ENCODE measurements around the gene AGPAT1. TPM values are rescaled to one million over a fixed set of nuclear protein-coding genes. Genes with fewer than 3 reads are reported as not detected.

The AGPAT1 gene
- total and polyA plus RNA-seq, 2 of the 13 experiments (the other 11 are each of a cell fraction or from before 2014, with no cell fraction given): 51.3 to 139 TPM

DNA sequence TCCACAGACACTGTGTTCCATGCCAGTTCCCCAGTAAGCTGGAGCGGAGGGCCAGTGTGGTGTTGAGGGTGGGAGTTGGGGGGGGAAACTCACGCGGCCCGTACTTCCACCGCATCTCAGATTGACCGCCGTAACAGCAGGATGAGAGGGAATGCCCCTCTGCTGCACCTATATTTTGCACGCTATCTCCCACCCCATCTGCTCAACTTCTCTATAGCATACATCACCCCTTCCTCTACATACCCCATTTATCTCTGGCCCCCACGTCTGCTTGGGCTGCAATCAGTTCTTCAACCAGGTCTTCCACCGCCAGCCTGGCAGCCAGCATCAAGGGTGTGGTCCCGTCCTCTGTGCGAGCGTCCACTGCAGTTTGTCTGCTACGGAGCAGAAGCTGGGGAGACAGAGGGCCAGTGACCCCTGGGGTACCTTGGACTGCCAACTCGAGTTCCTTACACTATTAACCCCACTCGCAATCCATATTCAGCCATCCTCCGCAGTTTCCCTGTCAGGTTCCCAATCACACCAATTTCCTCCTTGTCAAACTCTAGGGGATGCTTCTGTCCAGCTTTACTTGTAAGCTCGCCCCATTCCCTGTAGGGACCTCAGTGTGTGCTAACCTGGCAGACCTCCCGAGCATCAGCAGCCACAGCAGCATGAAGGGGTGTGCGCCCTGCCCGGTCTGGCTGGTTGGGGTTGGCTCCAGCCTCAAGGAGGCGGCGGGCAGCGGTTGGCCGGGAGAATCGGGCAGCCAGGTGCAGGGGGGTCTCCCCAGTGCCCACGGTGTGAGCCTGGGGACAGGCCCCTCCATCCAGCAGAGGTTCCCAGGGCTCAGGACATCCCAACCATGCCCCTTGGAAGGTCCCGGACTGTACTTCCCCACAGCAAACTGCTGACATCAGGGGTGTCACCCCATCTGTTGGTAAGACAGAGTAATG lies 21.1 kb upstream of the AGPAT1 start (continued):
- TF ChIP-seq NBN (conservative IDR thresholded peaks at IDR 0.05) (no peak), EED (CRISPR knock-in tag; IDR thresholded peaks at IDR 0.05) (peak; percentile 67; the same call in 1 of the 2 replicates), FOSL2 (CRISPR knock-in tag; IDR thresholded peaks at IDR 0.05) (no peak), ZNF567 (CRISPR knock-in tag; IDR thresholded peaks at IDR 0.05; ENCODE audit: borderline replicate concordance) (0 out of 2 replicates have a peak, but pooled peaks have one; percentile 35), ZNF264 (CRISPR knock-in tag; IDR thresholded peaks at IDR 0.05) (no peak), YEATS4 (CRISPR knock-in tag; IDR thresholded peaks at IDR 0.05; ENCODE audit: borderline replicate concordance) (no peak), ZNF891 (CRISPR knock-in tag; IDR thresholded peaks at IDR 0.05) (no peak), ZNF781 (CRISPR knock-in tag; IDR thresholded peaks at IDR 0.05; ENCODE audit: borderline replicate concordance, not compliant biosample characterization) (no peak), ZNF124 (CRISPR knock-in tag; IDR thresholded peaks at IDR 0.05) (no peak), HDAC1 (CRISPR knock-in tag; IDR thresholded peaks at IDR 0.05) (no peak), ZNF546 (CRISPR knock-in tag; conservative IDR thresholded peaks at IDR 0.05) (no peak), NFKB2 (CRISPR knock-in tag; IDR thresholded peaks at IDR 0.05; ENCODE audit: borderline replicate concordance) (no peak), ATF7 (IDR thresholded peaks at IDR 0.05) (no peak), ATF7 (CRISPR knock-in tag; IDR thresholded peaks at IDR 0.05) (no peak; the same call in 1 of the 2 replicates), CEBPB (IDR thresholded peaks at IDR 0.05; ENCODE audit: borderline replicate concordance, low read depth, low read length) (no peak), ZNF879 (CRISPR knock-in tag; IDR thresholded peaks at IDR 0.05) (no peak)
- TF ChIP-seq, protein P1, sequence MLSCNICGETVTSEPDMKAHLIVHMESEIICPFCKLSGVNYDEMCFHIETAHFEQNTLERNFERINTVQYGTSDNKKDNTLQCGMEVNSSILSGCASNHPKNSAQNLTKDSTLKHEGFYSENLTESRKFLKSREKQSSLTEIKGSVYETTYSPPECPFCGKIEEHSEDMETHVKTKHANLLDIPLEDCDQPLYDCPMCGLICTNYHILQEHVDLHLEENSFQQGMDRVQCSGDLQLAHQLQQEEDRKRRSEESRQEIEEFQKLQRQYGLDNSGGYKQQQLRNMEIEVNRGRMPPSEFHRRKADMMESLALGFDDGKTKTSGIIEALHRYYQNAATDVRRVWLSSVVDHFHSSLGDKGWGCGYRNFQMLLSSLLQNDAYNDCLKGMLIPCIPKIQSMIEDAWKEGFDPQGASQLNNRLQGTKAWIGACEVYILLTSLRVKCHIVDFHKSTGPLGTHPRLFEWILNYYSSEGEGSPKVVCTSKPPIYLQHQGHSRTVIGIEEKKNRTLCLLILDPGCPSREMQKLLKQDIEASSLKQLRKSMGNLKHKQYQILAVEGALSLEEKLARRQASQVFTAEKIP (CRISPR knock-in tag; IDR thresholded peaks at IDR 0.05; ENCODE audit: borderline replicate concordance): no peak
- TF ChIP-seq, protein P2, sequence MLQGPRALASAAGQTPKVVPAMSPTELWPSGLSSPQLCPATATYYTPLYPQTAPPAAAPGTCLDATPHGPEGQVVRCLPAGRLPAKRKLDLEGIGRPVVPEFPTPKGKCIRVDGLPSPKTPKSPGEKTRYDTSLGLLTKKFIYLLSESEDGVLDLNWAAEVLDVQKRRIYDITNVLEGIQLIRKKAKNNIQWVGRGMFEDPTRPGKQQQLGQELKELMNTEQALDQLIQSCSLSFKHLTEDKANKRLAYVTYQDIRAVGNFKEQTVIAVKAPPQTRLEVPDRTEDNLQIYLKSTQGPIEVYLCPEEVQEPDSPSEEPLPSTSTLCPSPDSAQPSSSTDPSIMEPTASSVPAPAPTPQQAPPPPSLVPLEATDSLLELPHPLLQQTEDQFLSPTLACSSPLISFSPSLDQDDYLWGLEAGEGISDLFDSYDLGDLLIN (CRISPR knock-in tag; IDR thresholded peaks at IDR 0.05; ENCODE audit: borderline replicate concordance): no peak
- TF ChIP-seq, protein P3, sequence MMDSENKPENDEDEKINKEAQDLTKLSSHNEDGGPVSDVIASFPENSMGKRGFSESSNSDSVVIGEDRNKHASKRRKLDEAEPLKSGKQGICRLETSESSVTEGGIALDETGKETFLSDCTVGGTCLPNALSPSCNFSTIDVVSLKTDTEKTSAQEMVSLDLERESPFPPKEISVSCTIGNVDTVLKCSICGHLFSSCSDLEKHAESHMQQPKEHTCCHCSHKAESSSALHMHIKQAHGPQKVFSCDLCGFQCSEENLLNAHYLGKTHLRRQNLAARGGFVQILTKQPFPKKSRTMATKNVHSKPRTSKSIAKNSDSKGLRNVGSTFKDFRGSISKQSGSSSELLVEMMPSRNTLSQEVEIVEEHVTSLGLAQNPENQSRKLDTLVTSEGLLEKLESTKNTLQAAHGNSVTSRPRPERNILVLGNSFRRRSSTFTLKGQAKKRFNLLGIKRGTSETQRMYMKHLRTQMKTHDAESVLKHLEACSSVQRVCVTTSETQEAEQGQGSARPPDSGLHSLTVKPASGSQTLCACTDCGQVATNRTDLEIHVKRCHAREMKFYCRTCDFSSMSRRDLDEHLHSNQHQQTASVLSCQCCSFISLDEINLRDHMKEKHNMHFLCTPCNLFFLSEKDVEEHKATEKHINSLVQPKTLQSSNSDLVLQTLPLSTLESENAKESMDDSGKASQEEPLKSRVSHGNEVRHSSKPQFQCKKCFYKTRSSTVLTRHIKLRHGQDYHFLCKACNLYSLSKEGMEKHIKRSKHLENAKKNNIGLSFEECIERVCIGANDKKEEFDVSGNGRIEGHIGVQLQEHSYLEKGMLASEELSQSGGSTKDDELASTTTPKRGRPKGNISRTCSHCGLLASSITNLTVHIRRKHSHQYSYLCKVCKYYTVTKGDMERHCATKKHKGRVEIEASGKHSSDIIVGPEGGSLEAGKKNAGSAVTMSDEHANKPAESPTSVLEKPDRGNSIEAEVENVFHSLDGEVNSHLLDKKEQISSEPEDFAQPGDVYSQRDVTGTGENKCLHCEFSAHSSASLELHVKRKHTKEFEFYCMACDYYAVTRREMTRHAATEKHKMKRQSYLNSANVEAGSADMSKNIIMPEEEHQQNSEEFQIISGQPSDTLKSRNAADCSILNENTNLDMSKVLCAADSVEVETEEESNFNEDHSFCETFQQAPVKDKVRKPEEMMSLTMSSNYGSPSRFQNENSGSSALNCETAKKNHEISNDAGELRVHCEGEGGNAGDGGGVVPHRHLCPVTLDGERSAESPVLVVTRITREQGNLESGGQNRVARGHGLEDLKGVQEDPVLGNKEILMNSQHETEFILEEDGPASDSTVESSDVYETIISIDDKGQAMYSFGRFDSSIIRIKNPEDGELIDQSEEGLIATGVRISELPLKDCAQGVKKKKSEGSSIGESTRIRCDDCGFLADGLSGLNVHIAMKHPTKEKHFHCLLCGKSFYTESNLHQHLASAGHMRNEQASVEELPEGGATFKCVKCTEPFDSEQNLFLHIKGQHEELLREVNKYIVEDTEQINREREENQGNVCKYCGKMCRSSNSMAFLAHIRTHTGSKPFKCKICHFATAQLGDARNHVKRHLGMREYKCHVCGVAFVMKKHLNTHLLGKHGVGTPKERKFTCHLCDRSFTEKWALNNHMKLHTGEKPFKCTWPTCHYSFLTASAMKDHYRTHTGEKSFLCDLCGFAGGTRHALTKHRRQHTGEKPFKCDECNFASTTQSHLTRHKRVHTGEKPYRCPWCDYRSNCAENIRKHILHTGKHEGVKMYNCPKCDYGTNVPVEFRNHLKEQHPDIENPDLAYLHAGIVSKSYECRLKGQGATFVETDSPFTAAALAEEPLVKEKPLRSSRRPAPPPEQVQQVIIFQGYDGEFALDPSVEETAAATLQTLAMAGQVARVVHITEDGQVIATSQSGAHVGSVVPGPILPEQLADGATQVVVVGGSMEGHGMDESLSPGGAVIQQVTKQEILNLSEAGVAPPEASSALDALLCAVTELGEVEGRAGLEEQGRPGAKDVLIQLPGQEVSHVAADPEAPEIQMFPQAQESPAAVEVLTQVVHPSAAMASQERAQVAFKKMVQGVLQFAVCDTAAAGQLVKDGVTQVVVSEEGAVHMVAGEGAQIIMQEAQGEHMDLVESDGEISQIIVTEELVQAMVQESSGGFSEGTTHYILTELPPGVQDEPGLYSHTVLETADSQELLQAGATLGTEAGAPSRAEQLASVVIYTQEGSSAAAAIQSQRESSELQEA (CRISPR knock-in tag; IDR thresholded peaks at IDR 0.05; ENCODE audit: not compliant biosample characterization): no peak
